Measurements from ENCODE around the gene INTS15. TPM values are rescaled to one million over a fixed set of nuclear protein-coding genes. Genes with fewer than 3 reads are reported as not detected.
A peak's percentile ranks its signal among the peaks of the same experiment; 100 is the strongest.

INTS15 gene
- total and polyA plus RNA-seq, 9 of the 15 experiments (the other 6 are each of a cell fraction or from before 2014, with no cell fraction given) = 0.52 to 28.9 (median 11.6) TPM

- Histone ChIP-seq H3K9me1 (ENCODE audit: control insufficient read depth, insufficient read depth, low read length) (no peaks in the 10 kb centered on the region), H3K9me3 (replicated peaks; ENCODE audit: control insufficient read depth, insufficient read depth, low read depth, low read length) (peaks cover 12% of the 10 kb centered on the region), H4K20me1 (replicated peaks; ENCODE audit: control insufficient read depth, insufficient read depth, low read length) (no peaks in the 10 kb centered on the region), H3K4me1 (replicated peaks in 1 of 2; ENCODE audit: control insufficient read depth in 2 of 2, insufficient read depth in 2 of 2, low read length in 2 of 2) (peaks cover 0 to 6% of the 10 kb centered on the region in 2 experiments; a peak in 2 of 5 replicates), H3K27me3 (ENCODE audit: control insufficient read depth in 2 of 2, insufficient read depth in 2 of 2, low read length in 2 of 2) (no peaks in the 10 kb centered on the region), H3K4me3 (no peak overlapping the region), H2AFZ (ENCODE audit: low read depth, low read length) (no peak overlapping the region), H3K79me2 (ENCODE audit: control insufficient read depth, insufficient read depth, low read length) (no peaks in the 10 kb centered on the region), H3K9ac (ENCODE audit: insufficient read depth in 1 of 2, low read depth in 2 of 2, low read length in 2 of 2) (no peak overlapping the region), H3K36me3 (ENCODE audit: control insufficient read depth, insufficient read depth, low read length) (peaks cover 57% of the 10 kb centered on the region; the same call in 2 of the 3 replicates), H3K4me2 (ENCODE audit: insufficient read depth, low read length) (no peak overlapping the region), H3K27ac (ENCODE audit: extremely low read depth, low read depth, low read length) (no peak overlapping the region)
- intact Hi-C loops (cut with micrococcal nuclease) (no loop called here), in situ Hi-C loops (cut with MboI) (no loop called here)
- POLR2A ChIA-PET = interaction anchor here (0.6 kb wide), 1 partner anchor 30 kb away, joined by 3 read pairs; no protein-coding TSS in a partner anchor
- TF ChIP-seq POLR2G (IDR thresholded peaks at IDR 0.05; ENCODE audit: low read depth, low read length) = peak; percentile 21; the same call in 1 of the 2 replicates
- no peak for TF ChIP-seq RBM17 (IDR thresholded peaks at IDR 0.05; ENCODE audit: borderline replicate concordance, low read depth, low read length)
- BruUV-seq (replicated peaks) = no TSS peak
- DNase-seq (ENCODE audit: extremely low read depth in 1 of 4, low spot score in 3 of 4) (peak in 2 of 4 experiments; percentile 5 to 11), ATAC-seq (no peak), FAIRE-seq (no peak)
- 98% methylated on average over 7 of the region's 146 CpGs for WGBS (ENCODE audit: insufficient coverage, low coverage, missing lambda C conversion rate)
- CTCF ChIA-PET (ENCODE audit: low intra/inter-chr PET ratio) = no interaction called here
Measured at GRCh38 chr7:6653071-6654003, 63.5 kb downstream of the INTS15 start.

Measured in K562 (cell line).